Endodermal cell (in vitro differentiated cells): ENCODE measurements around the gene PPP1R14C. TPM values are rescaled to one million over a fixed set of nuclear protein-coding genes. Genes with fewer than 3 reads are reported as not detected.

Source experiments
- DNase-seq: peaks from one replicate; pipeline ENCODE4 v3.0.0-alpha.2; 2017
- H3K27ac ChIP-seq: 2 replicates; pipeline ENCODE4 v1.5.1; 2013; ENCODE audit warnings: mild to moderate bottlenecking, low read depth, low read length, moderate library complexity
- H3K27me3 ChIP-seq: 2 replicates; pipeline ENCODE4 v1.6.1; 2013; ENCODE audit warnings: mild to moderate bottlenecking, low read length, moderate library complexity; ENCODE audit not compliant: insufficient read depth, control insufficient read depth, poor library complexity, severe bottlenecking
- H3K36me3 ChIP-seq: 2 replicates; pipeline ENCODE4 v1.7.0; 2013; ENCODE audit warnings: mild to moderate bottlenecking, low read length, moderate library complexity; ENCODE audit not compliant: control insufficient read depth, insufficient read depth
- H3K4me1 ChIP-seq: one replicate; pipeline ENCODE4 v1.7.0; 2013; ENCODE audit warnings: low read length; ENCODE audit not compliant: control insufficient read depth, insufficient read depth
- H3K4me3 ChIP-seq: 2 replicates; pipeline ENCODE4 v1.5.1; 2013; ENCODE audit warnings: mild to moderate bottlenecking, low read length, moderate library complexity
- H3K9ac ChIP-seq: 2 replicates; pipeline ENCODE4 v1.6.1; 2013; ENCODE audit warnings: mild to moderate bottlenecking, low read length, moderate library complexity; ENCODE audit not compliant: poor library complexity, severe bottlenecking; ENCODE audit errors: extremely low read depth
- H3K9me3 ChIP-seq: 2 replicates; pipeline ENCODE4 v1.6.1; 2013; ENCODE audit warnings: mild to moderate bottlenecking, low read length, moderate library complexity; ENCODE audit not compliant: control insufficient read depth
- H3K27ac Mint-ChIP-seq: 2 replicates; pipeline ENCODE4 v1.8.0; 2020; ENCODE audit warnings: mixed read lengths
- H3K27me3 Mint-ChIP-seq: 2 replicates; pipeline ENCODE4 v1.8.0; 2021; ENCODE audit warnings: mild to moderate bottlenecking, mixed read lengths; ENCODE audit not compliant: insufficient read depth
- H3K36me3 Mint-ChIP-seq: 2 replicates; pipeline ENCODE4 v1.8.0; 2020; ENCODE audit warnings: low read depth, mixed read lengths
- H3K4me1 Mint-ChIP-seq: 2 replicates; pipeline ENCODE4 v1.8.0; 2020; ENCODE audit warnings: mixed read lengths
- H3K4me3 Mint-ChIP-seq: 2 replicates; pipeline ENCODE4 v1.8.0; 2020; ENCODE audit warnings: mild to moderate bottlenecking, moderate library complexity, mixed read lengths
- H3K9me3 Mint-ChIP-seq: 2 replicates; pipeline ENCODE4 v1.8.0; 2020; ENCODE audit warnings: mild to moderate bottlenecking, mixed read lengths
- CTCF ChIP-seq: fragments of 200-600 bp; sonication (generic); conservative IDR thresholded peaks from 2 replicates; pipeline ENCODE4 v1.5.0; 2021; ENCODE audit warnings: antibody characterized with exemption, mild to moderate bottlenecking
- WGBS, 2 experiments: methylation state at CpG; one replicate each; pipeline versions ENCODE4 v1.1.5 to v1.1.7; 2013; ENCODE audit warnings: missing lambda C conversion rate in 2 of 2, mixed read lengths in 1 of 2; ENCODE audit not compliant: insufficient coverage in 1 of 2, insufficient read length in 1 of 2; 5-methylcytosine and 5-hydroxymethylcytosine counted together
- total RNA-seq, 2 donors: library from RNA; stranded (reverse); fragmentation: NEBNext Ultra II Directional in 1 of 2; extraction: Animal tissue kit (Norgen Biotek cat#: 25700) in 1 of 2; gene quantifications; 2 replicates in 1 of 2; 3 replicates in 1 of 2; pipeline ENCODE4 v1.2.1, GENCODE V29; 2021

The PPP1R14C gene
- total RNA-seq, 2 donors from 2014 or later: 0.20 to 0.29 TPM

DNA sequence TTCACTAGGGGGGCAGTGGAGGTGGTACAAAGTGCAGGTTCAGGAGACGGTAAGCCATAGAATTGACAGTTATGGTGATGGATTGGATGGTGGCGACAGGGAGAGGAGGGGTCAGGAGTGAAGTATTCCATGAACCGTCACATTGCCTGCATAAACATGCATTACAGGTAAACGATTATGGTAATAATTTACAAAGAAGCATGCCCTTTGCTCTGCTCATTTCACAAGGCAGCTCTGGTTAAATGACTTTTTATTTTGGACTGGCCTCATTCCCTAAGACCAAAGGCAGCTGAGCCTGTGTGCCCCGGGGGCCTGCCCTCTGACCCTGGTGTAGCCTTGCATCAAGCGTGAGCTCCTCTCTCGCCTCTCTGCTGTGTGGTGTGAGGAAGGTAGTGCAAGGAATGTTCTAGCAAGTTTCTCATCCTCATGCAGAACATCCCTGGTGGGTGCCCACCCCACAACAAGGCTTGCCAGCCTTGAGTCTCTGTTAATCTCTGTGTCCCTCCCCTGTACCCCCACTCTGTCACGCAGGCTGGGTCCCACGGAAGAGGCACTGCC lies 59.0 kb downstream of the PPP1R14C start:
- H3K4me1 ChIP-seq: no peaks in the 10 kb centered on the region
- Mint-ChIP-seq H3K27ac (no peak overlapping the region), H3K4me3 (no peak overlapping the region), H3K4me1 (peaks cover 5% of the 10 kb centered on the region), H3K27me3 (no peaks in the 10 kb centered on the region), H3K36me3 (no peaks in the 10 kb centered on the region), H3K9me3 (no peaks in the 10 kb centered on the region)
- H3K36me3 ChIP-seq: no peaks in the 10 kb centered on the region
- peak; percentile 27 for DNase-seq
- no peak overlapping the region for H3K27ac ChIP-seq
- 95% methylated on average over 3 to 9 of the region's 9 CpGs for WGBS, 2 experiments
- H3K4me3 ChIP-seq: no peak overlapping the region
- no peak for TF ChIP-seq CTCF
- H3K9me3 ChIP-seq: no peaks in the 10 kb centered on the region
- no peaks in the 10 kb centered on the region for H3K27me3 ChIP-seq
- H3K9ac ChIP-seq: no peak overlapping the region

DNA sequence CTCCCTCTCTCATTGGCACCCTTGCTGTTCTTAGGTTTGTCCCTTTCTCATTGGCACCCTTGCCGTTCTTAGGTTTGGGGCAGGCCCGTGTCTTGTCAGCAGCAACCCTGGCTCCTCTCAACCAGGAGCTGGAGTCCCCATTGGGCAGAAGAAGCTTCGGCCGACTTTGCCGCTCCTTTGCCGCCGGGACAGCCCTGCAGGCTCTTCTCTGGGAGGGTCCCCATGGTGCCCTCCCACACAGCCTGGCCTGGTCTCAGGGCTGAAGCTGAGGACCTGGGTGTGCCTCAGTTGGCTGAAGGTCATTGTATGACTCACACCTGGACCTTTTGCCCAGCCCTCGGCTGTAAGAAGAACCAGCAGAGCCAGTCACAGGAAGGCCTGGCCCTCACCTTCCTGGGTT lies 59.6 kb downstream of the PPP1R14C start:
- no peak overlapping the region for H3K9ac ChIP-seq
- no peak for TF ChIP-seq CTCF

DNA sequence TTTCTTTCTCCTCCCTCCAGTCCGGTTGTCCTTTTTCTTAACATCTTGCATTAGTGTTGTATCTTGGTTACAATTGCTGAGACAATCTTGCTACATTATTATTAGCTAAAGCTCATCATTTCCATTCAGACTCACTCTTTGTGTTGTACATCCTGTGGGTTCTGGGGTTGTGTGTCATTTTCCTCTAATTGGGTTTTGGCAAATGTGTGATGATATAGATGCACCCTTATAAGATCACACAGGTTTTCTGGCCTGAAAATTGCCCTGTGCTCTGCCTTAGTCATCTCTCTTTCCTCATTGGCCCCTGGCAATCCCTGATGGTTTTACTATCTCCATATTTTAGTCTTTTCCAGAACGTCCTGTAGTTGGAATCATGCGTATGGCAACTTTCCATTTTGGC lies 60.1 kb downstream of the PPP1R14C start:
- Histone ChIP-seq H3K4me1 (no peaks in the 10 kb centered on the region), H3K27me3 (no peaks in the 10 kb centered on the region), H3K27ac (no peak overlapping the region), H3K4me3 (no peak overlapping the region), H3K9me3 (no peaks in the 10 kb centered on the region), H3K36me3 (no peaks in the 10 kb centered on the region), H3K9ac (no peak overlapping the region)
- 89 to 94% methylated on average over 2 to 3 of the region's 3 CpGs for WGBS, 2 experiments
- Mint-ChIP-seq H3K27me3 (no peaks in the 10 kb centered on the region), H3K4me3 (no peak overlapping the region), H3K4me1 (peaks cover 4% of the 10 kb centered on the region), H3K27ac (no peak overlapping the region), H3K9me3 (no peaks in the 10 kb centered on the region), H3K36me3 (no peaks in the 10 kb centered on the region)
- DNase-seq: peak; percentile 1
- TF ChIP-seq CTCF: no peak

More for the DNA sequence above, 59.6 kb downstream of the PPP1R14C start:
- no peaks in the 10 kb centered on the region for H3K27me3 ChIP-seq
- Mint-ChIP-seq H3K27ac (no peak overlapping the region), H3K36me3 (no peaks in the 10 kb centered on the region), H3K27me3 (no peaks in the 10 kb centered on the region), H3K4me1 (peaks cover 4% of the 10 kb centered on the region), H3K4me3 (no peak overlapping the region), H3K9me3 (no peaks in the 10 kb centered on the region)
- no peak overlapping the region for H3K27ac ChIP-seq
- no peaks in the 10 kb centered on the region for H3K36me3 ChIP-seq
- peak; percentile 22 for DNase-seq
- 89 to 98% methylated on average over 3 to 8 of the region's 8 CpGs for WGBS, 2 experiments
- H3K9me3 ChIP-seq: no peaks in the 10 kb centered on the region
- H3K4me1 ChIP-seq: no peaks in the 10 kb centered on the region
- no peak overlapping the region for H3K4me3 ChIP-seq
